Activated naive CD4-positive, alpha-beta T cell treated with anti-CD3 and anti-CD28 coated beads for 36 hours (primary cell): Measurements from ENCODE around the gene POLR2L. TPM values are rescaled to one million over a fixed set of nuclear protein-coding genes. Genes with fewer than 3 reads are reported as not detected.

ENCODE experiments used
- CTCF ChIA-PET: fragments of 350-600 bp; sonication (Branson Sonifier 250); formaldehyde crosslinking; loops from one replicate; lab custom pipeline; 2021; ENCODE audit warnings: antibody characterized with exemption; lab: Charles Lee
- DNase-seq: peaks from one replicate; pipeline ENCODE4 v3.0.0-alpha.2; 2020
- H3K27ac Mint-ChIP-seq: one replicate; pipeline ENCODE4 v1.8.0; 2021; ENCODE audit warnings: mild to moderate bottlenecking, mixed read lengths
- H3K27me3 Mint-ChIP-seq: one replicate; pipeline ENCODE4 v1.8.0; 2021; ENCODE audit warnings: low read depth, mixed read lengths
- H3K36me3 Mint-ChIP-seq: one replicate; pipeline ENCODE4 v1.8.0; 2021; ENCODE audit warnings: low read depth, mixed read lengths
- H3K4me1 Mint-ChIP-seq: one replicate; pipeline ENCODE4 v1.8.0; 2021; ENCODE audit warnings: low read depth, mixed read lengths
- H3K4me3 Mint-ChIP-seq: one replicate; pipeline ENCODE4 v1.8.0; 2021; ENCODE audit warnings: mild to moderate bottlenecking, moderate library complexity, mixed read lengths
- H3K9me3 Mint-ChIP-seq: one replicate; pipeline ENCODE4 v1.8.0; 2021; ENCODE audit warnings: mixed read lengths
- intact Hi-C: fragments of 100-400 bp; cut with micrococcal nuclease; formaldehyde crosslinking; loops from one replicate; pipeline ENCODE4 v1.15.1; 2023
- total RNA-seq, 2 experiments: library from RNA; stranded (reverse); gene quantifications; one replicate each; pipeline ENCODE4 v1.2.3, GENCODE V29; 2021

The POLR2L gene
- total RNA-seq, 2 experiments from 2014 or later = 68.1 to 68.2 TPM

DNA sequence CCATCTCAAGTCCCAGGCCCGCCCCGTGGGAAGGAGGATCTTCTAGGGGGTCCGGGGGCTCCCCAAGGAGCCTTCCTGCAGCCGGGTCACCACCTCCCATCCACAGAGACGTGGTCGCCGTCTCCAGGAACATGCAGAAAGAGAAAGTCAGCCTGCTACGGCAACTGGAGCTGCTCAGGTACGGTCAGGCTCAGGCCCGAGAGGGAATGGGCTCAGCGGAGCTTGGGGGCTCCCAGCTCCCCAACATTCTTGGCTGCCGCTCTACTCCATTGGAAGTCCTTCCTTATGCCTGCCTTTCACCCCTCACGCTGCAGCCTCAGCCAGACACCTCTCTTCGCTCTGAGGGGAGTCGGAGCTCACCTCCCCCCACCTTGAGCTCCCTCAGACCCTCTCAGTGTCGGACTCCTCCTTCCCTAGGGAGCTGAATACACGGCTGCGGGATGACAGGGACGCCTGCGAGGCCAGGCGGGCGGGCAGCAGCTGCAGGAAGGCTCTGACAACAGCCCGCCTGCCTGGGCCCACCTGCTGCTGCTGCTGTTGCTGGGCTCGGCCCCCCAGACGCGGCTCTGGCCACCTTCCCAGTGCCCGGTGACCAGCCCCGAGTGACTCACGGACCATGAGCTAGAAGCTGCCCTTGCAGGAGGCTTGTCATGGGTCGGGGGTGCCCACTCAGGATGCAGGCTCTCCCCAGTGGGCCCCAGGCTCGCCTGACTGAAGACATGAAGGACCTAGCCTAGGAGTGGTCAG is 11.0 kb downstream of the POLR2L start:
- CTCF ChIA-PET = no interaction called here
- H3K4me1 Mint-ChIP-seq = peaks cover 40% of the 10 kb centered on the region
- peaks cover 45% of the 10 kb centered on the region for H3K27me3 Mint-ChIP-seq
- H3K9me3 Mint-ChIP-seq = no peaks in the 10 kb centered on the region
- intact Hi-C loops = no loop called here
- H3K36me3 Mint-ChIP-seq = no peaks in the 10 kb centered on the region
- no peak overlapping the region for H3K27ac Mint-ChIP-seq
- H3K4me3 Mint-ChIP-seq = peak overlapping the region; percentile 18
- no peak for DNase-seq

DNA sequence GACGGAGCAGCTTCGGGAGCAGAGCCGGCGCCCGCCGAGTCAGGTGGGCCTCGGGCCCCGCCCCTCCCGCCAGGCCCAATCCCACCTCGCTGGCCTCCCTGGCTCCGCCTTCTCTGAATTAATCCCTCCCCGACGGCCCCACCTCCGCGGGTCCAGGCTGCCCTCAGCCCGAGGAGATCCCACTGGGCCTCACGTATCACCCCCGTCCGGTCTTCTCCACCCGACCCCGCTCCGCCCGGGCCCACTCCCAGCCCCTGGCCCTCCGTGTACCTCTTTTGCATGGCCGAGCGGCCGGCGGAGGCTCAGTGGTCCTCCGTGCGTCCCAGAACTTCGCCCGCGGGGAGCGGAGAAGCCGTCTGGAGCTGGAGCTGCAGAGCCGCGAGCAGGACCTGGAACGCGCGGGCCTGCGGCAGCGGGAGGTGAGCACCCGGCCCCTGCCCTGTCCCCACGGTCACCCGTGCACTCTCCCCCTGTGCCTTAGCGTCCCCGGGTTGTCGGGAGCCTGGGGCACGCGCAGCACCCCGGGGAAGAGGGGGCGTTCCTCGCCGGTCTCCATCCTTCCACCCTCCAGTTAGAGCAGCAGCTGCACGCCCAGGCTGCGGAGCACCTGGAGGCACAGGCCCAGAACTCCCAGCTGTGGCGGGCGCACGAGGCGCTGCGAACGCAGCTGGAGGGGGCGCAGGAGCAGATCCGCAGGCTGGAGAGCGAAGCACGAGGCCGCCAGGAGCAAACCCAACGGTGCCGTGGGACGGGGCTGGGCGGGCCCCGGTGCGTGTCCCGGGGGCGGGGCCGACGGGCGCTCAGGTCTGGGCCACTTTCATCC is 11.8 kb downstream of the POLR2L start:
- CTCF ChIA-PET = no interaction called here
- Mint-ChIP-seq H3K4me1 (peaks cover 40% of the 10 kb centered on the region), H3K27ac (no peak overlapping the region), H3K4me3 (peak overlapping the region; percentile 29), H3K27me3 (peaks cover 45% of the 10 kb centered on the region), H3K36me3 (no peaks in the 10 kb centered on the region), H3K9me3 (no peaks in the 10 kb centered on the region)
- DNase-seq = no peak
- intact Hi-C loops = loop anchor here (1.0 kb wide), 1 partner anchor 10 kb away; no protein-coding TSS in a partner anchor

DNA sequence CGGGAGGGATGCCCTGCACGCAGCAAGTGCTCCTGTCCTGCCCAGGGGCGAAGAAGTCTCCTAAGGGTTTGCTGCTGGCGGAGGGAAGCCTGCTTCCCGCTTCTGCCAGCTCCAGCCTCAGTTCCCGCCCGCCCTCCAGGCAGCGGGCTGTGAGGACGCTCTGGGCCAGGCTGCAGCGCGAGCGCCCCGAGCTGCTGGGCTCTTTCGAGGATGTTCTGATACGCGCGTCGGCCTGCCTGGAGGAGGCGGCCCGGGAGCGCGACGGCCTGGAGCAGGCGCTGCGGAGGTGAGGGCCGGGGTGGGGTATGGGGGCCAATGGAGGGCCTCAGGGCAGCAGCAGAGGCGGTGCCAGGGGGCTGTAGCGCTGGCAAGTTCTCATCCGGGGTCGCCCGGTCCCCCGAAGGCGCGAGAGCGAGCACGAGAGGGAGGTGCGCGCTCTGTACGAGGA is 12.5 kb downstream of the POLR2L start:
- Mint-ChIP-seq H3K4me3 (no peak overlapping the region), H3K27me3 (peaks cover 45% of the 10 kb centered on the region), H3K9me3 (no peaks in the 10 kb centered on the region), H3K27ac (no peak overlapping the region), H3K36me3 (peaks cover 4% of the 10 kb centered on the region), H3K4me1 (peaks cover 40% of the 10 kb centered on the region)
- CTCF ChIA-PET = no interaction called here
- intact Hi-C loops = loop anchor here (1.0 kb wide), 1 partner anchor 10 kb away; no protein-coding TSS in a partner anchor
- no peak for DNase-seq

DNA sequence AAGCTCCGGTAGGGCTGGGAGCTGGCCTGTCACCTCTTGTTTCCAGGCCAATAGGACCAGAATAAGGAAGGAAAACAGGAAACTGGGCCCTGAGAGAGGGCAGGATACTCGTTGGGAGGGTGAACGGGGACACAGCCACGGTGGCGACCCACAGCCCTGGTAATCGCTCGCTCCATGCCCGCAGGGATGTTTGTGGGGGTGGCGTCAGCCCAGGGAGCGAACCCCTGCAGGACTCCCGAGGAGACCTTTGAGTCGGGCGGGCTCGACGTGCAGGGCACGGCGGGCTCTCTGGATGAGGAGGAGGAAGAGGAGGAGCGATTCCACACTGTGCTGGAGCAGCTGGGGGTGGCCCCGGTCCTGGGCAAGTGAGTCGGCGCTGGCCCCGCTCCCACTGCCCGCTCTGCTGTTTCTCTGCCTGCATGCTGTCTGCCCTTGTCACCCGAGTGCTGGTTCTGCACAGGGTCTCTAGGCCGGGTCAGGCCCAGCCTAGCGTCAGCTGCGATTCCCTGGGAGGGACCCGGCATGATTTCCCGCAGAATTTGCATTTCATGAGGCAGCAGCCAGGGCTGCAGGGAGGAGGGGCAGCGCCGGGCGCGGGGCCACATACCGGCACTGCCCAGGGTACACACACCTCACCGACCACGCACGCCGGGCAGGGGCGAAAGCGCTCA is 13.0 kb downstream of the POLR2L start:
- Mint-ChIP-seq H3K36me3 (peaks cover 4% of the 10 kb centered on the region), H3K9me3 (no peaks in the 10 kb centered on the region), H3K4me1 (peaks cover 38% of the 10 kb centered on the region), H3K4me3 (no peak overlapping the region), H3K27me3 (peaks cover 45% of the 10 kb centered on the region), H3K27ac (no peak overlapping the region)
- no peak for DNase-seq
- intact Hi-C loops = no loop called here
- CTCF ChIA-PET = no interaction called here

DNA sequence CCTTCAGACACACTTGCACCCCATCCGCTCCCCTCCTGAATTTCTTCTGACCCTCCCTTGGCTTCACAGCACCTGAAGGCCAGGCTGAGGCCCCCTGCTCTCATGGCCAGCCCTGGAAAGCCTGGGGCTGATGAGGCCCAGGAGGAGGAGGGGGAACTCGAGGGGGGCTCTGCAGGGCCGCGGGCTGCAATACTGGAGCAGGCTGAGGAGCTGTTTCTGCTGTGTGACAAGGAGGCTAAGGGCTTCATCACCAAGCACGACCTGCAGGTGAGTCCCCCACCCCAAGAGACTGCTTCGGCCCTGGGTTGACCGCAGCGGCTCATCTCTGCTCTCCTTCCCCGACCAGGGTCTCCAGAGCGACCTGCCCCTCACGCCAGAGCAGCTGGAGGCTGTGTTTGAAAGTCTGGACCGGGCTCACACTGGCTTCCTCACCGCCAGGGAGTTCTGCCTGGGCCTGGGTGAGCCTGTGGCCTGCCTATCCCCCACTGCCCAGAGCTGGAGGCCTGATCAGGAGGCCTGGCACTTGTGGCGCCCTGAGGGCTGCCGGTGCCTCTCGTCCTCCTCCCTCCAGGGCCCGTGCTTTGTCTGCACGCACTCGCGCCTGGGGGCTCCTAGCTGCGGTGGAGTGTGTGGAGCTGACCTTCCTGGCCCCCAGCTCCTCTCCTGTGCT is 13.7 kb downstream of the POLR2L start:
- H3K9me3 Mint-ChIP-seq = no peaks in the 10 kb centered on the region
- peaks cover 31% of the 10 kb centered on the region for H3K4me1 Mint-ChIP-seq
- H3K36me3 Mint-ChIP-seq = peaks cover 4% of the 10 kb centered on the region
- no peak overlapping the region for H3K27ac Mint-ChIP-seq
- peaks cover 39% of the 10 kb centered on the region for H3K27me3 Mint-ChIP-seq
- H3K4me3 Mint-ChIP-seq = no peak overlapping the region
- DNase-seq = no peak
- CTCF ChIA-PET = no interaction called here
- intact Hi-C loops = no loop called here

GRCh38 chr11:827897-828192 is 14.5 kb downstream of the POLR2L start, which contains the start of gene CRACR2B:
TSS of gene CRACR2B (plus strand) at chr11:827919. CDS start at chr11:828608, 689 bp downstream.
- H3K4me1 Mint-ChIP-seq = peaks cover 31% of the 10 kb centered on the region
- CTCF ChIA-PET = no interaction called here
- no peak for DNase-seq
- H3K27ac Mint-ChIP-seq = no peak within 1 kb of the TSS
- peak within 1 kb of the TSS; percentile 48 for H3K4me3 Mint-ChIP-seq
- no peaks in the 10 kb centered on the region for H3K9me3 Mint-ChIP-seq
- intact Hi-C loops = no loop called here
- peaks cover 39% of the 10 kb centered on the region for H3K27me3 Mint-ChIP-seq
- H3K36me3 Mint-ChIP-seq = peaks cover 7% of the 10 kb centered on the region

DNA sequence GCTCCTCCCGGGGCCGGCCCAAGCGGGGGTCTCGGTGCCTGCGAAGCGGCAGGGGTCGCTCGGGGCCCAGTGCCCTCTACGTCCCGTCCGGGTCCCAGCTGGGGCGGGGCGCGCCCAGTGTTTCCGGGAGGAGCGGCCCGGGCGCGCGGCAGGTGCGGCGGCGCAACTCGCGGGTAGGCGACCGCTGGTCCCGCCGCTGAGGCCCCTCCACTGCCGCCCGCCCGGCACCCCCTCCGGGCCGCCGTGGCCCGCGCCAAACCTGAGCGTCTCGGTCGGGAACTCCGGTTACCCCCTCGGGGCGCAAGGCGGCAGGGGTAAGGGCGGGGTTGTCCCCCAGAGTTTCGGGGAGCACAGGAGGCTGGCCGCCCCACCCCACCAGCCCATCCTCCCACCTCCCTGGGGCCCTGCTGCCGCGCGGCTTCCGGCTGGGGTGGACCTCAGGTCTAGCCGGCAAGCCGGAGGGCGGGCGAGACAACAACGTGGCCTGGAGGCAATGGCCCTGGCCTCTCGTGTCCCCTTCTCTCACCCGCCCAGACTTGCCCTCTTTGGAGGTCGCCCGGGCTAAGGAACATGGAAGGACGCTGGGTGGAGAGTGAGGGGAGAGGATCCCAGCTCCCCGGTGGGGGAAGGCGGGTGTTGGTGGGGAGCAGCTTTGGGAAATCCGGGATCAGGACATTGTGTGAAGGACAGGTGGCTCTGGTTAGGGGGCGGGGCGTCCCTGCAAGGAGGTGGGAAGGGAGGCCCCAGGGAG is 15.0 kb downstream of the POLR2L start:
- CTCF ChIA-PET = no interaction called here
- intact Hi-C loops = no loop called here

DNA sequence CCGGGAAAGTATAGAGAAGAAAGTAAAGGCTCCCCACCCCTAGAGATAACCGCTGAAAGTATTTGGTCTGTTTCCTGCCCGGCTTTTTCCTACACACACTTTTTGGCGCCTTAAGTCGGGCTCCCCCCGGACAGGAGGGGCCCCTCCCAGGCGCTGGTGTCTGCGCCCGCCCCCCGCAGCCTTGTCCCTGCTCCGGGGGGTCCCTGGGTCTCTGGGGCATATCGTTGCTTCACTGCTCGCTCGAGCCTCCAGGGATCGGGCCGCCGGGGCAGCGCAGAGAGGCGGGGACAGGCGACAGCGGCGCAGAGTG is 15.5 kb downstream of the POLR2L start:
- H3K4me1 Mint-ChIP-seq = peaks cover 32% of the 10 kb centered on the region

More for the DNA sequence above, 15.0 kb downstream of the POLR2L start:
- Mint-ChIP-seq H3K9me3 (no peaks in the 10 kb centered on the region), H3K27me3 (peaks cover 38% of the 10 kb centered on the region), H3K4me1 (peaks cover 31% of the 10 kb centered on the region), H3K4me3 (peak overlapping the region; percentile 48), H3K36me3 (peaks cover 7% of the 10 kb centered on the region), H3K27ac (no peak overlapping the region)
- no peak for DNase-seq

DNA sequence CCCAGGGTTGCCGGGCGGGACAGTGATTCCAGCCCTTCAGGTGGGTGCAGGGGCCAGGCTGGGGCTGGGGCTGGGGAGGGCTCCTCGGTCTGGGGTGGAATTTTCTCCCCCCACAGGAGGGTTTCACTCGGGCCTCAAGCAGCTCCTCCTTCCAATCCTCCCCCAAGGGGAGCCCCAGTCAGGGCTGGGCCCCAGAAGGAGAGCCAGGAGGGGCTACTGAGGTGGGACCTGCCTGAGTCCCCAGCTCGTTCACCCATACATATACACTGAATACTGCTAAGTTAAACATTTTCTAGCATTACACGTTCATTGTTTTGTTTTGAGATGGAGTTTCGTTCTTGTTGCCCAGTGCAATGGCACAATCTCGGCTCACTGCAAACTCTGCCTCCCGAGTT is 16.1 kb downstream of the POLR2L start:
- peaks cover 29% of the 10 kb centered on the region for H3K4me1 Mint-ChIP-seq
- CTCF ChIA-PET = no interaction called here
- H3K9me3 Mint-ChIP-seq = no peaks in the 10 kb centered on the region
- no peak for DNase-seq
- peaks cover 30% of the 10 kb centered on the region for H3K27me3 Mint-ChIP-seq
- intact Hi-C loops = no loop called here
- no peak overlapping the region for H3K27ac Mint-ChIP-seq
- no peak overlapping the region for H3K4me3 Mint-ChIP-seq
- peaks cover 7% of the 10 kb centered on the region for H3K36me3 Mint-ChIP-seq

More for the DNA sequence above, 15.5 kb downstream of the POLR2L start:
- CTCF ChIA-PET = no interaction called here
- Mint-ChIP-seq H3K4me3 (peak overlapping the region; percentile 48), H3K27ac (no peak overlapping the region), H3K9me3 (no peaks in the 10 kb centered on the region), H3K27me3 (peaks cover 35% of the 10 kb centered on the region), H3K36me3 (peaks cover 7% of the 10 kb centered on the region)
- intact Hi-C loops = no loop called here
- no peak for DNase-seq

- peaks cover 7% of the 10 kb centered on the region for H3K36me3 Mint-ChIP-seq
- H3K27me3 Mint-ChIP-seq = peaks cover 27% of the 10 kb centered on the region
- DNase-seq = no peak
- no peak overlapping the region for H3K4me3 Mint-ChIP-seq
- H3K9me3 Mint-ChIP-seq = no peaks in the 10 kb centered on the region
- peaks cover 33% of the 10 kb centered on the region for H3K4me1 Mint-ChIP-seq
- CTCF ChIA-PET = no interaction called here
- H3K27ac Mint-ChIP-seq = no peak overlapping the region
- intact Hi-C loops = no loop called here
These were observed 16.7 kb downstream of the POLR2L start for GRCh38 chr11:825366-826226.

GRCh38 chr11:824942-825341 is 17.4 kb downstream of the POLR2L start:
- CTCF ChIA-PET = no interaction called here
- no peaks in the 10 kb centered on the region for H3K9me3 Mint-ChIP-seq
- peaks cover 34% of the 10 kb centered on the region for H3K4me1 Mint-ChIP-seq
- DNase-seq = no peak
- intact Hi-C loops = no loop called here
- H3K27me3 Mint-ChIP-seq = peaks cover 27% of the 10 kb centered on the region
- no peak overlapping the region for H3K27ac Mint-ChIP-seq
- no peak overlapping the region for H3K4me3 Mint-ChIP-seq
- peaks cover 7% of the 10 kb centered on the region for H3K36me3 Mint-ChIP-seq
